GM23338 (cell line): Measurements from ENCODE around the gene EYA2.

Experiments
- CREB1 ChIP-seq: fragments of 250-450 bp; sonication (Bioruptor Pico); IDR thresholded peaks from 2 replicates; pipeline ENCODE4 v1.5.0; 2020; ENCODE audit warnings: low read depth, mild to moderate bottlenecking, moderate library complexity
- EZH2 ChIP-seq: fragments of 200-600 bp; sonication (generic); IDR thresholded peaks from one replicate; pipeline ENCODE4 v1.8.0; 2017; ENCODE audit warnings: antibody characterized with exemption, mild to moderate bottlenecking, low read depth; ENCODE audit not compliant: unreplicated experiment
- EZH2phosphoT487 ChIP-seq: fragments of 200-600 bp; sonication (generic); IDR thresholded peaks from one replicate; pipeline ENCODE4 v1.8.1; 2018; ENCODE audit warnings: antibody characterized with exemption; ENCODE audit not compliant: unreplicated experiment
- JUNB ChIP-seq: IDR thresholded peaks from one replicate; pipeline ENCODE4 v1.6.1; 2016; ENCODE audit warnings: antibody characterized with exemption; ENCODE audit not compliant: unreplicated experiment
- POLR2AphosphoS5 ChIP-seq: IDR thresholded peaks from 2 replicates; pipeline ENCODE4 v1.6.1; 2016; ENCODE audit warnings: antibody characterized with exemption, low read depth
- STAT1 ChIP-seq: IDR thresholded peaks from one replicate; pipeline ENCODE4 v1.6.1; 2016; ENCODE audit warnings: antibody characterized with exemption; ENCODE audit not compliant: unreplicated experiment
- ZNF331 ChIP-seq: fragments of 250-450 bp; sonication (Bioruptor Pico); IDR thresholded peaks from 2 replicates; pipeline ENCODE4 v1.5.0; 2020; ENCODE audit warnings: low read depth, mild to moderate bottlenecking, moderate library complexity
- TF ChIP-seq, protein P1 (sequence below), 2 experiments: fragments of 200-600 bp in 1 of 2; sonication (generic) in 1 of 2; conservative IDR thresholded peaks; 2 replicates each; pipeline versions ENCODE4 v1.5.1 to v1.6.1; 2016 to 2017; ENCODE audit warnings: antibody characterized with exemption in 2 of 2, low read depth in 2 of 2, mild to moderate bottlenecking in 2 of 2, moderate library complexity in 1 of 2
- TF ChIP-seq, protein P2 (sequence below): IDR thresholded peaks from one replicate; pipeline ENCODE4 v1.6.1; 2018; ENCODE audit warnings: antibody characterized with exemption; ENCODE audit not compliant: unreplicated experiment

DNA sequence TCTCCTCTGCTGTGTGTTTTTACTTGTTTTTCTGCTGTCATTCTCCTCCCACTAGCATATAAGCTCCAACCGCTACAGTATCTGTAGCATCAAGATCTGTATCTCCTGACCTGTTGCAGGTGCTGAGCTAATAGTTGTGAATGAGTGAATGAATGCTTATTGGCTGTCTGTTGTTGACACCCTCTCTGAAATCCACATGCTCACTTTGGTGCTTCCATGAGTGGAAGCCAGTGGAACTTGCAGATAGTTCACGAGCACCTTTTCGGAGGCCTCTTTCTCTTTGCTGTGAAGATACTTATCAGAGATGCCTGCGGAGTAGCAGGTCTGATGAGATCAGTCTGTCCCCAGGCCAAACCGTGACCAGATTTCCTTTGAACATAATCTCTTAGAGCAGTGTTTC lies 117.3 kb downstream of the EYA2 start:
- TF ChIP-seq, protein P1, sequence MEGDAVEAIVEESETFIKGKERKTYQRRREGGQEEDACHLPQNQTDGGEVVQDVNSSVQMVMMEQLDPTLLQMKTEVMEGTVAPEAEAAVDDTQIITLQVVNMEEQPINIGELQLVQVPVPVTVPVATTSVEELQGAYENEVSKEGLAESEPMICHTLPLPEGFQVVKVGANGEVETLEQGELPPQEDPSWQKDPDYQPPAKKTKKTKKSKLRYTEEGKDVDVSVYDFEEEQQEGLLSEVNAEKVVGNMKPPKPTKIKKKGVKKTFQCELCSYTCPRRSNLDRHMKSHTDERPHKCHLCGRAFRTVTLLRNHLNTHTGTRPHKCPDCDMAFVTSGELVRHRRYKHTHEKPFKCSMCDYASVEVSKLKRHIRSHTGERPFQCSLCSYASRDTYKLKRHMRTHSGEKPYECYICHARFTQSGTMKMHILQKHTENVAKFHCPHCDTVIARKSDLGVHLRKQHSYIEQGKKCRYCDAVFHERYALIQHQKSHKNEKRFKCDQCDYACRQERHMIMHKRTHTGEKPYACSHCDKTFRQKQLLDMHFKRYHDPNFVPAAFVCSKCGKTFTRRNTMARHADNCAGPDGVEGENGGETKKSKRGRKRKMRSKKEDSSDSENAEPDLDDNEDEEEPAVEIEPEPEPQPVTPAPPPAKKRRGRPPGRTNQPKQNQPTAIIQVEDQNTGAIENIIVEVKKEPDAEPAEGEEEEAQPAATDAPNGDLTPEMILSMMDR (conservative IDR thresholded peaks at IDR 0.05; ENCODE audit: low read depth in 2 of 2), result no peak
- TF ChIP-seq EZH2phosphoT487 (no peak), EZH2 (no peak), POLR2AphosphoS5 (no peak), JUNB (no peak), STAT1 (no peak), CREB1 (CRISPR knock-in tag) (no peak), ZNF331 (no peak)
- TF ChIP-seq, protein P2, sequence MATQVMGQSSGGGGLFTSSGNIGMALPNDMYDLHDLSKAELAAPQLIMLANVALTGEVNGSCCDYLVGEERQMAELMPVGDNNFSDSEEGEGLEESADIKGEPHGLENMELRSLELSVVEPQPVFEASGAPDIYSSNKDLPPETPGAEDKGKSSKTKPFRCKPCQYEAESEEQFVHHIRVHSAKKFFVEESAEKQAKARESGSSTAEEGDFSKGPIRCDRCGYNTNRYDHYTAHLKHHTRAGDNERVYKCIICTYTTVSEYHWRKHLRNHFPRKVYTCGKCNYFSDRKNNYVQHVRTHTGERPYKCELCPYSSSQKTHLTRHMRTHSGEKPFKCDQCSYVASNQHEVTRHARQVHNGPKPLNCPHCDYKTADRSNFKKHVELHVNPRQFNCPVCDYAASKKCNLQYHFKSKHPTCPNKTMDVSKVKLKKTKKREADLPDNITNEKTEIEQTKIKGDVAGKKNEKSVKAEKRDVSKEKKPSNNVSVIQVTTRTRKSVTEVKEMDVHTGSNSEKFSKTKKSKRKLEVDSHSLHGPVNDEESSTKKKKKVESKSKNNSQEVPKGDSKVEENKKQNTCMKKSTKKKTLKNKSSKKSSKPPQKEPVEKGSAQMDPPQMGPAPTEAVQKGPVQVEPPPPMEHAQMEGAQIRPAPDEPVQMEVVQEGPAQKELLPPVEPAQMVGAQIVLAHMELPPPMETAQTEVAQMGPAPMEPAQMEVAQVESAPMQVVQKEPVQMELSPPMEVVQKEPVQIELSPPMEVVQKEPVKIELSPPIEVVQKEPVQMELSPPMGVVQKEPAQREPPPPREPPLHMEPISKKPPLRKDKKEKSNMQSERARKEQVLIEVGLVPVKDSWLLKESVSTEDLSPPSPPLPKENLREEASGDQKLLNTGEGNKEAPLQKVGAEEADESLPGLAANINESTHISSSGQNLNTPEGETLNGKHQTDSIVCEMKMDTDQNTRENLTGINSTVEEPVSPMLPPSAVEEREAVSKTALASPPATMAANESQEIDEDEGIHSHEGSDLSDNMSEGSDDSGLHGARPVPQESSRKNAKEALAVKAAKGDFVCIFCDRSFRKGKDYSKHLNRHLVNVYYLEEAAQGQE, result no peak
